Lower leg skin (tissue), 3 donors: ENCODE results near the gene MCM3AP.

Source experiments
- CTCF ChIP-seq, 3 donors: fragments of 450-650 bp; IDR thresholded peaks; one replicate each; pipeline ENCODE4 v1.5.1; 2016; ENCODE audit warnings: antibody characterized with exemption in 3 of 3, mild to moderate bottlenecking in 3 of 3, moderate library complexity in 2 of 3
- POLR2A ChIP-seq, 2 donors: fragments of 450-650 bp; IDR thresholded peaks; one replicate each; pipeline ENCODE4 v1.6.1; 2016 to 2017; ENCODE audit warnings: antibody characterized with exemption in 2 of 2, mild to moderate bottlenecking in 1 of 2, moderate library complexity in 1 of 2

GRCh38 chr21:46219591-46220239 lies 65.7 kb downstream of the MCM3AP start:
- TF ChIP-seq CTCF (IDR thresholded peaks at IDR 0.05) (no peak), POLR2A (IDR thresholded peaks at IDR 0.05) (no peak)
